GM12878 (cell line): ENCODE results near the gene RALGPS1. TPM values are rescaled to one million over a fixed set of nuclear protein-coding genes. Genes with fewer than 3 reads are reported as not detected.

Experiments
- BACH1 ChIP-seq: fragments of 450-650 bp; IDR thresholded peaks from 2 replicates; pipeline ENCODE4 v1.6.1; 2017; ENCODE audit warnings: mild to moderate bottlenecking, borderline replicate concordance
- BRCA1 ChIP-seq: IDR thresholded peaks from 2 replicates; pipeline ENCODE4 v1.6.1; 2011; ENCODE audit warnings: low read depth, low read length, improper control_type of control experiment
- CHD2 ChIP-seq: IDR thresholded peaks from 2 replicates; pipeline ENCODE4 v1.6.1; 2011; ENCODE audit warnings: low read depth, low read length, improper control_type of control experiment, borderline replicate concordance
- DPF2 ChIP-seq: fragments of 450-650 bp; IDR thresholded peaks from 2 replicates; pipeline ENCODE4 v1.6.1; 2017; ENCODE audit warnings: mild to moderate bottlenecking
- ETV6 ChIP-seq, 2 experiments: fragments of 450-650 bp in 1 of 2; IDR thresholded peaks in 1 of 2; conservative IDR thresholded peaks in 1 of 2; 2 replicates each; pipeline ENCODE4 v1.6.1; 2014; ENCODE audit warnings: antibody characterized with exemption in 1 of 2, borderline replicate concordance in 1 of 2, low read depth in 1 of 2, mild to moderate bottlenecking in 1 of 2, moderate library complexity in 1 of 2
- FOS ChIP-seq: IDR thresholded peaks from 3 replicates; pipeline ENCODE4 v1.6.1; 2011; ENCODE audit warnings: borderline replicate concordance; ENCODE audit not compliant: insufficient read length; ENCODE audit errors: extremely low read depth
- MTA3 ChIP-seq: IDR thresholded peaks from 2 replicates; pipeline ENCODE4 v1.6.1; 2012; ENCODE audit warnings: low read length, inconsistent platforms, borderline replicate concordance
- MXI1 ChIP-seq: fragments of 150-350 bp; IDR thresholded peaks from 2 replicates; pipeline ENCODE4 v1.6.1; 2011; ENCODE audit warnings: low read depth, mild to moderate bottlenecking, inconsistent platforms, low read length, improper control_type of control experiment
- MYB ChIP-seq: fragments of 150-350 bp; IDR thresholded peaks from 2 replicates; pipeline ENCODE4 v1.6.1; 2014; ENCODE audit warnings: mild to moderate bottlenecking, low read depth, low read length, borderline replicate concordance
- MYC ChIP-seq: IDR thresholded peaks from 2 replicates; pipeline ENCODE4 v1.6.1; 2011; ENCODE audit warnings: mild to moderate bottlenecking, low read length, moderate library complexity, inconsistent platforms; ENCODE audit not compliant: insufficient read depth, insufficient replicate concordance, insufficient read length, severe bottlenecking
- NFIC ChIP-seq: IDR thresholded peaks from 2 replicates; pipeline ENCODE4 v1.6.1; 2012; ENCODE audit warnings: low read depth, mild to moderate bottlenecking, inconsistent platforms, low read length, moderate library complexity
- POLR2AphosphoS2 ChIP-seq: IDR thresholded peaks from 2 replicates; pipeline ENCODE4 v1.6.1; 2011; ENCODE audit warnings: low read depth, mild to moderate bottlenecking, low read length, improper control_type of control experiment, moderate library complexity
- POU2F2 ChIP-seq: IDR thresholded peaks from 3 replicates; pipeline ENCODE4 v1.6.1; 2011; ENCODE audit warnings: low read depth, mild to moderate bottlenecking, low read length, borderline replicate concordance
- RELA ChIP-seq: fragments of 450-650 bp; IDR thresholded peaks from 2 replicates; pipeline ENCODE4 v1.8.0; 2014; ENCODE audit warnings: borderline replicate concordance; ENCODE audit not compliant: partially characterized antibody
- REST ChIP-seq: IDR thresholded peaks from 2 replicates; pipeline ENCODE4 v1.6.1; 2012; ENCODE audit warnings: mild to moderate bottlenecking, low read depth, low read length
- RFX5 ChIP-seq: IDR thresholded peaks from 2 replicates; pipeline ENCODE4 v1.6.1; 2011; ENCODE audit warnings: low read depth, low read length, improper control_type of control experiment
- RUNX3 ChIP-seq: IDR thresholded peaks from 2 replicates; pipeline ENCODE4 v1.6.1; 2012; ENCODE audit warnings: low read length, inconsistent platforms
- SKIL ChIP-seq: fragments of 450-650 bp; IDR thresholded peaks from 2 replicates; pipeline ENCODE4 v1.6.1; 2017; ENCODE audit warnings: mild to moderate bottlenecking, low read depth, inconsistent platforms; ENCODE audit not compliant: poor library complexity, severe bottlenecking
- TCF3 ChIP-seq: IDR thresholded peaks from 2 replicates; pipeline ENCODE4 v1.6.1; 2012; ENCODE audit warnings: low read depth, mild to moderate bottlenecking, low read length, borderline replicate concordance; ENCODE audit not compliant: insufficient read depth
- ZNF622 ChIP-seq: fragments of 450-650 bp; IDR thresholded peaks from 2 replicates; pipeline ENCODE4 v1.6.1; 2017; ENCODE audit warnings: mild to moderate bottlenecking, inconsistent platforms
- polyA plus RNA-seq, 11 experiments: library from polyadenylated mRNA; depleted of rRNA in 4 of 11; unstranded in 6 of 11; stranded (reverse) in 5 of 11; fragments of >200 nt; fragmentation: Nextera tagmentation in 4 of 11; fragmentation: Illumina TruSeq in 1 of 11; extraction: Ambion mirVana in 4 of 11; extraction: Trizol in 1 of 11; gene quantifications; 1 replicate in 1 of 11; 2 replicates in 10 of 11; pipeline versions ENCODE4 v1.2.1 to v1.2.3, GENCODE V29; 2011 to 2016; ENCODE audit warnings: inconsistent platforms in 2 of 11, missing spikeins in 2 of 11, low read depth in 1 of 11
- total RNA-seq, 4 experiments: library from RNA; depleted of rRNA in 3 of 4; stranded (reverse); fragments of >200 nt in 3 of 4; fragmentation: Illumina TruSeq in 1 of 4; extraction: Trizol in 1 of 4; gene quantifications; 2 replicates each; pipeline versions ENCODE4 v1.2.1 to v1.2.3, GENCODE V29; 2013 to 2021
- TF ChIP-seq, protein P1 (sequence below): fragments of 450-650 bp; IDR thresholded peaks from 2 replicates; pipeline ENCODE4 v1.6.1; 2018; ENCODE audit warnings: borderline replicate concordance, mild to moderate bottlenecking; ENCODE audit not compliant: partially characterized antibody
- TF ChIP-seq, protein P2 (sequence below): fragments of 450-650 bp; IDR thresholded peaks from 2 replicates; pipeline ENCODE4 v1.6.1; 2014; ENCODE audit warnings: mild to moderate bottlenecking

Gene RALGPS1
- total and polyA plus RNA-seq, 10 of the 15 experiments (the other 5 are each of a cell fraction or from before 2014, with no cell fraction given), result 0.13 to 5.6 (median 2.7) TPM

- TF ChIP-seq BRCA1, result no peak
- TF ChIP-seq NFIC, result no peak
- TF ChIP-seq CHD2, result 0 out of 2 replicates have a peak, but pooled peaks have one; percentile 1
- TF ChIP-seq FOS, result no peak
- TF ChIP-seq, protein P1, sequence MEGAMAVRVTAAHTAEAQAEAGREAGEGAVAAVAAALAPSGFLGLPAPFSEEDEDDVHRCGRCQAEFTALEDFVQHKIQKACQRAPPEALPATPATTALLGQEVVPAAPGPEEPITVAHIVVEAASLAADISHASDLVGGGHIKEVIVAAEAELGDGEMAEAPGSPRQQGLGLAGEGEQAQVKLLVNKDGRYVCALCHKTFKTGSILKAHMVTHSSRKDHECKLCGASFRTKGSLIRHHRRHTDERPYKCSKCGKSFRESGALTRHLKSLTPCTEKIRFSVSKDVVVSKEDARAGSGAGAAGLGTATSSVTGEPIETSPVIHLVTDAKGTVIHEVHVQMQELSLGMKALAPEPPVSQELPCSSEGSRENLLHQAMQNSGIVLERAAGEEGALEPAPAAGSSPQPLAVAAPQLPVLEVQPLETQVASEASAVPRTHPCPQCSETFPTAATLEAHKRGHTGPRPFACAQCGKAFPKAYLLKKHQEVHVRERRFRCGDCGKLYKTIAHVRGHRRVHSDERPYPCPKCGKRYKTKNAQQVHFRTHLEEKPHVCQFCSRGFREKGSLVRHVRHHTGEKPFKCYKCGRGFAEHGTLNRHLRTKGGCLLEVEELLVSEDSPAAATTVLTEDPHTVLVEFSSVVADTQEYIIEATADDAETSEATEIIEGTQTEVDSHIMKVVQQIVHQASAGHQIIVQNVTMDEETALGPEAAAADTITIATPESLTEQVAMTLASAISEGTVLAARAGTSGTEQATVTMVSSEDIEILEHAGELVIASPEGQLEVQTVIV, result no peak
- TF ChIP-seq SKIL, result peak; percentile 29
- TF ChIP-seq POU2F2, result no peak
- no peak for TF ChIP-seq REST
- no peak for TF ChIP-seq RFX5
- no peak for TF ChIP-seq MYC
- TF ChIP-seq MYB, result no peak
- TF ChIP-seq BACH1, result no peak
- TF ChIP-seq MXI1, result no peak
- no peak for TF ChIP-seq ETV6 (conservative IDR thresholded peaks at IDR 0.05 in 1 of 2, IDR thresholded peaks at IDR 0.05 in 1 of 2; ENCODE audit: borderline replicate concordance in 1 of 2, low read depth in 1 of 2)
- TF ChIP-seq, protein P2, sequence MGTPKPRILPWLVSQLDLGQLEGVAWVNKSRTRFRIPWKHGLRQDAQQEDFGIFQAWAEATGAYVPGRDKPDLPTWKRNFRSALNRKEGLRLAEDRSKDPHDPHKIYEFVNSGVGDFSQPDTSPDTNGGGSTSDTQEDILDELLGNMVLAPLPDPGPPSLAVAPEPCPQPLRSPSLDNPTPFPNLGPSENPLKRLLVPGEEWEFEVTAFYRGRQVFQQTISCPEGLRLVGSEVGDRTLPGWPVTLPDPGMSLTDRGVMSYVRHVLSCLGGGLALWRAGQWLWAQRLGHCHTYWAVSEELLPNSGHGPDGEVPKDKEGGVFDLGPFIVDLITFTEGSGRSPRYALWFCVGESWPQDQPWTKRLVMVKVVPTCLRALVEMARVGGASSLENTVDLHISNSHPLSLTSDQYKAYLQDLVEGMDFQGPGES, result no peak
- no peak for TF ChIP-seq DPF2
- no peak for TF ChIP-seq TCF3
- no peak for TF ChIP-seq RUNX3
- TF ChIP-seq RELA, result no peak
- TF ChIP-seq ZNF622, result no peak
- no peak for TF ChIP-seq MTA3
- TF ChIP-seq POLR2AphosphoS2, result no peak
These were observed 93.5 kb downstream of the RALGPS1 start (continued) for GRCh38 chr9:127008076-127008475.
